Keratinocyte (primary cell): ENCODE data around the gene LYRM2. TPM values are rescaled to one million over a fixed set of nuclear protein-coding genes. Genes with fewer than 3 reads are reported as not detected.

Experiments
- DNase-seq: peaks from one replicate; pipeline ENCODE4 v3.0.0-alpha.2; 2011; ENCODE audit warnings: low read depth, missing footprints, low spot score
- FAIRE-seq: peaks from 2 replicates; lab custom pipeline; 2011; peaks lifted over from hg19 to GRCh38; lab: Jason Lieb, UNC
- H2AFZ ChIP-seq: 2 replicates; pipeline ENCODE4 v1.6.0; 2012; ENCODE audit warnings: low read length, control low read depth, inconsistent platforms; ENCODE audit not compliant: control insufficient read depth
- H3K27ac ChIP-seq: 2 replicates; pipeline ENCODE4 v1.5.1; 2011; ENCODE audit warnings: low read length; ENCODE audit not compliant: control insufficient read depth, insufficient read depth
- H3K27me3 ChIP-seq: 3 replicates; pipeline ENCODE4 v1.6.0; 2011; ENCODE audit warnings: low read length; ENCODE audit not compliant: control insufficient read depth, insufficient read depth; ENCODE audit errors: extremely low read depth
- H3K36me3 ChIP-seq, 2 experiments: 2 replicates in 1 of 2; 3 replicates in 1 of 2; pipeline ENCODE4 v1.5.1; 2011; ENCODE audit warnings: low read length in 2 of 2, mild to moderate bottlenecking in 1 of 2; ENCODE audit not compliant: control insufficient read depth in 2 of 2, insufficient read depth in 2 of 2; ENCODE audit errors: extremely low read depth in 1 of 2
- H3K4me1 ChIP-seq: 3 replicates; pipeline ENCODE4 v1.5.1; 2011; ENCODE audit warnings: low read length; ENCODE audit not compliant: control insufficient read depth, insufficient read depth; ENCODE audit errors: extremely low read depth
- H3K4me2 ChIP-seq: 3 replicates; pipeline ENCODE4 v1.6.0; 2011; ENCODE audit warnings: low read depth, low read length; ENCODE audit not compliant: control insufficient read depth, insufficient read depth; ENCODE audit errors: extremely low read depth
- H3K4me3 ChIP-seq, 3 experiments: fragments of 200-600 bp in 1 of 3; sonication (generic) in 1 of 3; 2 replicates in 2 of 3; 3 replicates in 1 of 3; pipeline ENCODE4 v1.5.1; 2011 to 2016; ENCODE audit warnings: low read length in 3 of 3, mild to moderate bottlenecking in 3 of 3, control low read depth in 2 of 3, inconsistent platforms in 1 of 3, low read depth in 1 of 3, mixed read lengths in 1 of 3, mixed run types in 1 of 3, moderate library complexity in 1 of 3; ENCODE audit not compliant: control insufficient read depth in 2 of 3, insufficient read depth in 2 of 3; ENCODE audit errors: extremely low read depth in 1 of 3
- H3K79me2 ChIP-seq: 2 replicates; pipeline ENCODE4 v1.6.0; 2012; ENCODE audit warnings: low read length; ENCODE audit not compliant: control insufficient read depth, insufficient read depth
- H3K9ac ChIP-seq: 3 replicates; pipeline ENCODE4 v1.6.0; 2011; ENCODE audit warnings: low read length; ENCODE audit not compliant: control insufficient read depth, insufficient read depth; ENCODE audit errors: extremely low read depth
- H3K9me1 ChIP-seq: 3 replicates; pipeline ENCODE4 v1.6.0; 2011; ENCODE audit warnings: low read length; ENCODE audit not compliant: control insufficient read depth, insufficient read depth; ENCODE audit errors: extremely low read depth
- H3K9me3 ChIP-seq: 2 replicates; pipeline ENCODE4 v1.5.1; 2012; ENCODE audit warnings: low read depth, low read length; ENCODE audit not compliant: control insufficient read depth
- H4K20me1 ChIP-seq: 3 replicates; pipeline ENCODE4 v1.6.0; 2011; ENCODE audit warnings: low read length; ENCODE audit not compliant: control insufficient read depth, insufficient read depth; ENCODE audit errors: extremely low read depth
- EZH2 ChIP-seq: IDR thresholded peaks from one replicate; pipeline ENCODE4 v1.6.1; 2012; ENCODE audit warnings: inconsistent platforms, mild to moderate bottlenecking, low read length, moderate library complexity
- dilution Hi-C: fragments of 300-500 bp; cut with MboI; formaldehyde crosslinking; loops from one replicate; pipeline ENCODE4 v1.7.0; 2020; ENCODE audit warnings: low sequenced_read_pairs; ENCODE audit not compliant: extremely low pct_ligation_motif_present
- polyA plus RNA-seq, 5 experiments: library from polyadenylated mRNA; depleted of rRNA in 3 of 5; stranded (reverse) in 3 of 5; stranded (forward) in 1 of 5; unstranded in 1 of 5; fragments of >200 nt; gene quantifications; 1 replicate in 1 of 5; 2 replicates in 3 of 5; 3 replicates in 1 of 5; pipeline versions ENCODE4 v1.2.1 to v1.2.3, GENCODE V29; 2011 to 2012; ENCODE audit warnings: missing spikeins in 2 of 5, low read depth in 1 of 5, low replicate concordance in 1 of 5
- TF ChIP-seq, protein P1 (sequence below), 3 experiments: IDR thresholded peaks in 1 of 3; conservative IDR thresholded peaks in 1 of 3; optimal IDR thresholded peaks in 1 of 3; 2 replicates in 2 of 3; 3 replicates in 1 of 3; pipeline versions ENCODE3 to v1.5.1; 2011; ENCODE audit warnings: low read length in 3 of 3, mild to moderate bottlenecking in 3 of 3, moderate library complexity in 2 of 3, control low read depth in 1 of 3, inconsistent platforms in 1 of 3; ENCODE audit not compliant: insufficient read depth in 2 of 3; ENCODE audit errors: extremely low read depth in 1 of 3

LYRM2 gene
- polyA plus RNA-seq, 1 donor (not counting 4 experiments of a cell fraction or from before 2014, with no cell fraction given): 43.0 TPM

DNA sequence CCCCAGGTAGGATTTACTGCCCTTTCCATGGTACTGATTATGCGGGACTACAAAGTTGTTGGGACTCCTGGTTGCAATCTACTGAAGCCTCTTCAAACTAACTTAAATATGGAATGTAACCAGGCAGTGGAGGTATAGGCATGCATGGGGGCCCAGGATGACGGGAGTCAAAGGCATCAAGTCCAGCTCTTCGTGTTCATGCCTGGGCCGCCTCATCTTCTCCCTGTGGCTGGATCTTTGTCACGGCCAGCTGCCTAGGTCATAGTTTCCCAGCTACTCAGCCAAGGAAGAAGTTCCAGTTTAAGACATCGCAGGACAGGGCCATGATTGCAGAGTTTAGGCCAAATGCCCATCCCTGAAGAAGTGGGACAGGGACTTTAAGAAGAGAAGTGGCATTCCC is 20.5 kb downstream of the LYRM2 start:
- DNase-seq (no peak), FAIRE-seq (no peak)
- Histone ChIP-seq H4K20me1 (no peaks in the 10 kb centered on the region), H3K4me3 (no peak overlapping the region), H2AFZ (no peak overlapping the region), H3K36me3 (peaks cover 0 to 1% of the 10 kb centered on the region in 2 experiments), H3K79me2 (no peaks in the 10 kb centered on the region), H3K9me3 (no peaks in the 10 kb centered on the region), H3K4me1 (no peaks in the 10 kb centered on the region), H3K4me2 (no peak overlapping the region), H3K27ac (no peak overlapping the region), H3K9ac (no peak overlapping the region), H3K27me3 (no peaks in the 10 kb centered on the region), H3K9me1 (no peaks in the 10 kb centered on the region)
- dilution Hi-C loops: no loop called here
- no peak for TF ChIP-seq EZH2
- TF ChIP-seq, protein P1, sequence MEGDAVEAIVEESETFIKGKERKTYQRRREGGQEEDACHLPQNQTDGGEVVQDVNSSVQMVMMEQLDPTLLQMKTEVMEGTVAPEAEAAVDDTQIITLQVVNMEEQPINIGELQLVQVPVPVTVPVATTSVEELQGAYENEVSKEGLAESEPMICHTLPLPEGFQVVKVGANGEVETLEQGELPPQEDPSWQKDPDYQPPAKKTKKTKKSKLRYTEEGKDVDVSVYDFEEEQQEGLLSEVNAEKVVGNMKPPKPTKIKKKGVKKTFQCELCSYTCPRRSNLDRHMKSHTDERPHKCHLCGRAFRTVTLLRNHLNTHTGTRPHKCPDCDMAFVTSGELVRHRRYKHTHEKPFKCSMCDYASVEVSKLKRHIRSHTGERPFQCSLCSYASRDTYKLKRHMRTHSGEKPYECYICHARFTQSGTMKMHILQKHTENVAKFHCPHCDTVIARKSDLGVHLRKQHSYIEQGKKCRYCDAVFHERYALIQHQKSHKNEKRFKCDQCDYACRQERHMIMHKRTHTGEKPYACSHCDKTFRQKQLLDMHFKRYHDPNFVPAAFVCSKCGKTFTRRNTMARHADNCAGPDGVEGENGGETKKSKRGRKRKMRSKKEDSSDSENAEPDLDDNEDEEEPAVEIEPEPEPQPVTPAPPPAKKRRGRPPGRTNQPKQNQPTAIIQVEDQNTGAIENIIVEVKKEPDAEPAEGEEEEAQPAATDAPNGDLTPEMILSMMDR (optimal IDR thresholded peaks at IDR 0.05 in 1 of 3, IDR thresholded peaks at IDR 0.05 in 1 of 3, conservative IDR thresholded peaks at IDR 0.05 in 1 of 3; ENCODE audit: extremely low read depth in 1 of 3, insufficient read depth in 2 of 3, low read length in 3 of 3): no peak

DNA sequence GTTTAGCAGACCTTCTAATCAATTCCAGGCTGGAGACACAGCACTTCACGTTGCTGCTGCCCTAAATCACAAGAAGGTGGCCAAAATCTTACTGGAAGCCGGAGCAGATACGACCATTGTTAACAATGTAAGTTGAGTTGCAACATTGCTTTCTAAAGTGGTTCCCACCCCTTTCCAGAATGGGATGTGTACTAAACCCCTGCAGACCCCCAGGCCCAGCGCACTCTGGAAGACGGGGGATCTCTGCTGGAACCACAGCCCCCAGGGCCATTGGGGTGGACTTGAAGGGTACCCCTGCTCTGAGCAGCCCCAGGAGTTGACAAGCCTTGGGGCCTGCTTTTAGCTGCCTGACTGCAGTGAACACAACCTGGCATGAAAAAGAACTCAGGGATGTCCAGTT is 22.0 kb downstream of the LYRM2 start:
- Histone ChIP-seq H3K79me2 (no peaks in the 10 kb centered on the region), H3K4me3 (no peak overlapping the region), H3K9ac (no peak overlapping the region), H3K27me3 (no peaks in the 10 kb centered on the region), H3K36me3 (no peaks in the 10 kb centered on the region), H3K9me3 (no peaks in the 10 kb centered on the region), H3K27ac (no peak overlapping the region), H3K4me2 (no peak overlapping the region), H2AFZ (no peak overlapping the region), H3K4me1 (peaks cover 8% of the 10 kb centered on the region), H4K20me1 (no peaks in the 10 kb centered on the region), H3K9me1 (no peaks in the 10 kb centered on the region)
- TF ChIP-seq EZH2: no peak
- TF ChIP-seq, protein P1 (optimal IDR thresholded peaks at IDR 0.05 in 1 of 3, IDR thresholded peaks at IDR 0.05 in 1 of 3, conservative IDR thresholded peaks at IDR 0.05 in 1 of 3; ENCODE audit: extremely low read depth in 1 of 3, insufficient read depth in 2 of 3, low read length in 3 of 3): no peak
- FAIRE-seq (no peak), DNase-seq (no peak)
- dilution Hi-C loops: no loop called here
